NCI-H1092 (cell line): ENCODE measurements around the gene CBL.
A peak's percentile ranks its signal among the peaks of the same experiment; 100 is the strongest.
"Not testable (repeated sequence)": the region's sequence is repeated elsewhere in the genome, so short reads cannot be mapped to it uniquely, and the experiment has no call there.

ENCODE experiments used
- DNase-seq: peaks from one replicate; lab custom pipeline; 2025; lab: John Stamatoyannopoulos, UW

CBL gene

DNA sequence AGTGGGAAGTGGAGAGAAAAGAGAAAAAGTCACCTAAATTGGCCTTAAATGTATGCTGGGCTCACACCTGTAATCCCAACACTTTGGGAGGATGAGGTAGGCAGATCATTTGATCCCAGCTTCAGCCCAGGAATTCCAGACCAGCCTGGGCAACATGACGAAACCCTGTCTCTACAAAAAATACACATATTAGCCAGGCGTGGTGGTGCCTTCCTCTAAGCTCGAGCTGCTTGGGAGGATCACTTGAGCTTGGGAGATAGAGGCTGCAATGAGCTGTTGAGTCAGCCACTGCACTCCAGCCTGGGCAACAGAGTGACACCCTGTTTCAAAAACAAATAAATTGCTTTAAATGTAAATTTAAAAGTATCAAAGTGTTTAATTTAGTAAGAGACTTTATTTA is 3.9 kb downstream of the CBL start:
- no peak for DNase-seq

DNA sequence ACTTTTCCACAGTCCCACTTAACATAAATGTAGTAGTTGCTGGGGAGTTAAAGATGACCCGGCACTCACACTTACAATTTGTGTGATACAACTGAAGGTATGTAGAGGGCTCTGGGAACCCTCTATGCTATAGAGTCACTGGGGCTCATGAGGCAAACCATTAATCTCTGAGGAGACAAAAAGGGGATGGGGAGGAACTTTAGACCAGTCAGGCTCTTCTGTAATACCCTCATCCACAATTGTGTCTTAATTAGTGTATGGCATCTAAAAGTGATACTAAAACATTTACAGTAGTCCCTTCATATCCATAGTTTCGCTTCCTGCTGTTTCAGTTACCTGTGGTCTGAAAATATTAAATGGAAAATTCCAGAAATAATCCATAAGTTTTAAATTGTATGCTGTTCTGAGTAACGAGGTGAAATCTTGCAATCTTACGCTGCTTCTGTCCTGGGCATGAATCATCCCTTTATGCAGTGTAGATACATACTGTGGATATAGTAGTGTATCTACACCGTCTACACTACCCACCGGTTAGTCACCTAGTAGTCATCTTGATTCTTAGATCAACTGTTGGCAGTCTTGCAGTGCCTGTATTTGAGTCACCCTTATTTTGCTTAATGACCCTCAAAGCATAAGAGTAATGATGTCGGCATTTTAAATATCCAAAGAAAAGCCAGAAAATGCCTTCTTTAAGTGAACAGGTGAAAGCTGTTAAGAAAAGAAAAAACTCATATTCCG is 12.2 kb downstream of the CBL start:
- no peak for DNase-seq

DNA sequence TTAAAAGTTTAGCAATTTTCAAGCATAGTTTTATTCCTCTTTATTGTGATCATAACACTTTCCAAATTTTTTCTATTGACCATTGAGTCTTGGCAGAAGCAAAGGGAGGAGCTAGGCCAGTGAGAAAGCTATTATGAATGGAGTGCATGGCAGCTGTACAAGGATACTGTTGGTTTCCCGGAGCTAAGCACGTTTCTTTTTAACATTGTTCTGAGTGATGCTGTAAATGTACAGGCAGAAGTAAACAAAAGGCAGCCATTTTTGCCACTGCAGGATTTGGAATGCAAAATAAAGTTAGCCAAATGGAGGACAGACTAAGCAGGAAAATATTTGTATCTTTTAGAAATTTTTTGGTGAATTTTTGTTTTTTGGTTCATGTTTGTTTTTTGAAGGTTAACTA is 16.2 kb downstream of the CBL start:
- peak; percentile 52 for DNase-seq

DNA sequence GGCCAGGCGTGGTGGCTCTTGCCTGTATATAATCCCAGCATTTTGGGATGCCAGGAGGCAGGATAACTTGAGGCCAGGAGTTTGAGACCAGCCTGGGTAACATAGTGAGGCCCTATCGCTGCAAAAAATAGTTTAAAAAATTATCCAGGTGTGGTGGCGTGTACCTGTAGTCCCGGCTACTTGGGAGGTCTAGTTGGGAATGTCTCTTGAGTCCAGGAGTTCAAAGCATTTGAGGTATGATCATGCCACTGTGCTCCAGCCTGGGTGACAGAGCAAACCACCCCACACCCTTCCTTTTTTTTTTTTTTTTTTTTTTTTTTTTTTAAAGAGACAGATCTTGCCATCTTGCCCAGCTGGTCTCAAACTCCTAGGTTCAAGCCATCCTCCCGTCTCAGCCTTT is 16.8 kb downstream of the CBL start:
- DNase-seq: no peak

DNA sequence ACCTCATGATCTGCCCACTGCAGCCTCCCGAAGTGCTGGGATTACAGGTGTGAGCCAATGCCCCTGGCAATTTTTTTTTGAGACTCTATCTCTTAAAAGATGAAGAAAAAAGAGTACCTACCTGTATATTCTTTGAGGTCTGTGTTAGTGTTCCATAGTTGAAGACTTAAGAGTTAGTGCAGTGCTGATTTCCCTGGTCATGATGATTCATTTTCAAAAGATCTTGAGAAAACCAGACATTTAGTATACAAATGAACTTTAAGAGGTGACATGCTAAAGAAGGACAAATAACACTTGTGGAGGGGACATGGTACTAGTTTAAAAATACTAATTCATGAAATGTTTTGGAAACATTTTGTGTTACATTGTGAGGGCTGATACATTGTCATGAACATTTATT is 17.7 kb downstream of the CBL start:
- DNase-seq: no peak

DNA sequence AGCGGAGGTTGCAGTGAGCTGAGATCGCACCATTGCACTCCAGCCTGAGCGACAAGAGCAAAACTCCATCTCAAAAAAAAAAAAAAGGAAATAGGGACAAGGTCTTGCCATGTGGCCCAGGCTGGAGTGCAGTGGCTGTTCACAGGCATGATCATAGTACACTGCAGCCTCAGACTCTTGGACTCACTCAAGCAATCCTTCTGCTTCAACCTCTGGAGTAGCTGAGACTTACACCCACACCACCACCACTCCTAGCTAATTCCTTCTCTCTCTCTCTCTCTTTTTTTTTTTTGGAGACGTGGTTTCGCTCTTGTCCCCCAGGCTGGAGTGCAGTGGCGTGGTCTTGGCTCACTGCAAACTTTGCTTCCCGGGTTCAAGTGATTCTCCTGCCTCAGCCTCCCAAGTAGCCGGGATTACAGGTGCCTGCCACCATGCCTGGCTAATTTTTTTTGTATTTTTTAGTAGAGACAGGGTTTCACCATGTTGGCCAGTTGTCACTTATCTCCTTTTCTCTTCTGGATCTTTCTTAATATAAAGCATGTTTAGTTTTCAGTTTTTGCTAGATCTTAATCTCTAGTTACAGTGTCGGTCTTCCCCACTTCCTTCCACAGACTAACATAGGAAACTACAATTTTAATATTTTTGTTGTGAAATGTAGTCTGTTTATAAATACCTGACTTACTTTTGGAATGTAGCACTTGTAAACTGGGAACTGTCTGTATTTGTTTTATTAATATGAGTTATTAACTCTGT is 22.6 kb downstream of the CBL start:
- DNase-seq: not testable (repeated sequence)

DNA sequence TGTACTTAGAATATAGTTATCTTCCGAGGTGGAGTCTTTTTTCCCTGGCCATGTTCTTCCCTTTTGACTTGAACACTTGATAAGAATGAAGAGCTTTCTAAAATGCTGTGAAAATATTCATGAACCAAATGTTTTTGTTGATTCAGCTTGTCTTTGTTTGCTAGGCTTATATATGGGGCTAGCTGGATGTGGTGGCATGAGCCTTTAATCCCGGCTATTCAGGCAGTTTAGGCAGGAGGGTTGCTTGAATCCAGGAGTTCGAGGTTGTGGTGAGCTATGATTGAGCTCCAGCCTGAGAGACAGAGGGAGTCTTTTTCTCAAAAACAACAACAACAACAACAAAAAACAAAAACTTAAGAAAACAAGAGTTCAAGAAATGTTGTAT is 23.1 kb downstream of the CBL start:
- no peak for DNase-seq

DNA sequence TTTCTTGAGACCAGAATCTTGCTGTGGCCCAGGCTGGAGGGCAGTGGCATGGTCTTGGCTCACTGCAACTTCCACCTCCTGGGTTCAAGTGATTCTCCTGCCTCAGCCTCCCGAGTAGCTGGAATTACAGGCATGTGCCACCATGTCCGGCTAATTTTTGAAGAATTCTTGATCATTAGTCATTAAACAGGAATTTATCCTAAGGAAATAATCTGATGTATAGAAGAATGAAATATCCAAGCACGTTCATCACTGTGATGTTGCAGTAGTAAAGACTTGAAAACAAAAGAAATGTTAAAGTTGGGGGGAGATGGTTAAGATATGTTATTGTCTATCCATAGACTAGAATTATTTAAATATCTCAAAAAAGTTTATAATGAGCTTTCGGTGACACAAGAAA is 23.6 kb downstream of the CBL start:
- no peak for DNase-seq

DNA sequence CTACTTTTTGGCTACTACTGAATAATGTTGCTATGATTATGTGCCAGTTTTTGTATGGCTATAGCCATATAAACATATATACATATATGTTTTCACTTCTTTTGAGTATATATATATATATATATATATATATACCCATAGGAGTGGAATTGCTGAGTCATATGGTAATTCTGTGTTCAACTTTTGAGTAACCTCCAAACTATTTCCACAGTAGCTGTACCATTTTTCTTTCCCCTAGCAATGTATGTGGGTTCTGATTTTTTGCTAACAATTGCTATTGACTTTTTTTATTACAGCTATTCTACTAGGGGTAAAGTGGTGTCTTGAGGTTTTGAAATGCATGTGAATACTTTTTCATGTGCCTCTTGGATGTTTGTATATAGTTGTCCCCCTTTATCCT is 30.4 kb downstream of the CBL start:
- no peak for DNase-seq

DNA sequence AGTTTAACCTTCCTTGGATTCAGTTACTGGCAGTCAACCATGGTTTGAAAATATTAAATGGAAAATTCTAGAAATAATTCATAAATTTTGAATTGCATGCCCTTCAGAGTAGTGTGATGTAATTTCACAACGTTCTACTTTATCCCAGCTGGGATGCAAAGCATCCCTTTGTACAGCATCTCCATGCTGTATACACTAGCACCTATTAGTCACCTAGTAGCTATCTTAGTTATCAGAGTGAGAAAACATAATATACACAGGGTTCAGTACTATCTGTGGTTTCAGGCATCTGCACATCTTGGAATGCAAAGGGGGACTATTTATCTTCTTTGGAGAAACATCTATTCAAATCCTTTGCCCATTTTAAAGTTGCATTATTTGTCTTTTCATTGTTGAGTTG is 30.8 kb downstream of the CBL start:
- no peak for DNase-seq

DNA sequence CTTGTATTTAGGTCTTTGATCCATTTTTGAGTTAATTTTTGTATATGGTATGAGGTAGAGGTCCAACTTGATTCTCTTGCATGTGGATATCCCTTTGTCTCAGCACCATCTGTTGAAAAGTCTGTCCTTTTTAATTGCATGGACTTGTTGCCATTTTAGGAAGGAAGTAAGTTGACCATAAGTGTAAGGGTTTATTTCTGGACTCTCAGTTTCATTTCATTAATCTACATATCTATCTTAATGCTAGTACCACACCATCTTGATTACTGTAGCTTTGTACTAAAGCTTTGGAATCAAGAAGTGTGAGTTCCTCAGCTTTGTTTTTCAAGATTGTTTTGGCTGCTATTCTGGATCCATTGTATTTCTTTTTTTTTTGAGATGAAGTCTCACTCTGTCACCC is 31.4 kb downstream of the CBL start:
- DNase-seq: no peak

DNA sequence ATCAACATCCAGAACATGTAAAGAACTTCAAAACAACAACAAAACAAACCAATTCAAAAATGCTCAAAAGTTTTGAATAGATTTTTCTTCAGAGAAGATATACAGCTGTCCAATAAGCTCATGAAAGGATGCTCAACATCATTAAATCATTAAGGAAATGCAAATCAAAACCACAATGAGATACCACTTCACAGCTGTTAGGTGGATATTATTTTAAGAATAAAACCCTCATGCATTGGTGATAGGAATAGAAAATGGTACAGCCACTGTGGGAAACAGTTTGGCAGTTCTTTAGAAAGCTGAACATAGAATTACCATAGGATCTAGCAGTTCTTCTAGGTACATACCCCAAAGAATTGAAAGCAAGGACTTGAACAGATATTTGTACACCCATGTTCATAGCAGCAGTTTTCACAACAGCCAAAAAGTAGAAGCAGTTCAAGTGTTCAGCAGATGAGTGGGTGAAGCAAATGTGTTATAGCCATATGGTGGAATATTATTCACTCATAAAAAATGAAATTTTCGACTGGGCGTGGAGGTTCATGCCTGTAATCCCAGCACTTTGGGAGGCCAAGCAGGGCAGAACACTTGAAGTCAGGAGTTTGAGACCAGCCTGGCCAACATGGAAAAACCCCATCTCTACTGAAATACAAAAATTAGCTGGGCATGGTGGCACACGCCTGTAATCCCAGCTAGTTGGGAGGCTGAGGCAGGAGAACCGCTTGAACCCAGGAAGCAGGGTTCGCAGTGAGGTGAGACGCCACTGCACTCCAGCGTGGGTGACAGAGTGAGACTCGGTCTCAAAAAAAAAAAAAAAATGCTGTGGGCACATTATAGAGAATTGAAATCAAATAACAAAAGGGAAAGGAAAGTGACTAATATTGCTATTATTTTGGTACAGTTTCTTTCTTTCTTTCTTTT is 42.9 kb downstream of the CBL start:
- DNase-seq: no peak

DNA sequence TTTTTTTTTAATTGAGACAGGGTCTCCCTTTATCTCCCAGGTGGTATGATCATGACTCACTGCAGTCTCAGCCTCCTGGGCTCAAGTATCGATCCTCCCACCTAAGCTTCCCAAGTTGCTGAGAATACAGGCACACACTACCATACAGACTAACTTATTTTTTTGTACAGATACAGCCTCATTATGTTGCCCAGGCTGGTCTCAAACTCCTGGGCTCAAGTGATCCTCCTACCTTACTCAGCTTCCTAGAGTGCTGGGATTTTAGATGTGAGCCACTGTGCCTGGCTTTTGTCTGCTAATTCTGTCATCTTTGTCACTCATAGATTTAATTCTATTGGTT is 43.5 kb downstream of the CBL start:
- DNase-seq: no peak

DNA sequence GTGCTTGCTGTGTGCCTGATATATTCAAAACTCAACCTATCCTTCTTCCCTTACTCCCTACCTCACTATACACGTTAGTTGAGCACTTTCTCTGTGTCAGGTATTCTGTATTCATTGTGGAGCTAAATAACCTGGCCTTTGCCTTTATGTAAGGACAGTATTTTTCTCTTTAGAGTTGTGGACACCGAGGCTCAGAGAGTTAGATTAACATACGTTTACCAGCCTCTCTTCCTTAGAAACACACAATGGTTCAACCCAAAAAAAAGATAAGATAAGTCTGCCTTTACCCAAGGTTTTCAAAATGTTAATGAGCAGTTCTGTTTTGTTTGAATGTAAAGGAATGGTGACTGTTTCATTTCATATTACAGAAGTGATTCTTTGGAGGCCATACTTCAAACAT is 45.0 kb downstream of the CBL start:
- no peak for DNase-seq

DNA sequence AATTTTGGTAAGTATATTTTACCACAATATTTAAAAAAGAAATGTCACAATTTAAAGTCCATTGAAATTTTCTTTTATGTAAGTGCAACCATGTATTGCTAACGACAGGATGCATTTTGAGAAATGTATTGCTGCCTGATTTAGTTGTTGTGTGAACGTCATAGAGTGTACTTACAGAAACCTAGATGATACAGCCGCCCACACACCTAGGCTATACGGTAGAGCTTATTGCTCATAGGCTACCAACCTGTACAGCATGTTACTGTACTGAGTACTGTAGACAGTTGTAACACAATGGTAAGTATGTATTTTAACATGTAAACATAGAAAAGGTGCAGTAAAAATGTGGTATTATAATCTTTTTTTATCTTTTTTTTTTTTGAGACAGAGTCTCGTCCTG is 48.1 kb downstream of the CBL start:
- DNase-seq: no peak

DNA sequence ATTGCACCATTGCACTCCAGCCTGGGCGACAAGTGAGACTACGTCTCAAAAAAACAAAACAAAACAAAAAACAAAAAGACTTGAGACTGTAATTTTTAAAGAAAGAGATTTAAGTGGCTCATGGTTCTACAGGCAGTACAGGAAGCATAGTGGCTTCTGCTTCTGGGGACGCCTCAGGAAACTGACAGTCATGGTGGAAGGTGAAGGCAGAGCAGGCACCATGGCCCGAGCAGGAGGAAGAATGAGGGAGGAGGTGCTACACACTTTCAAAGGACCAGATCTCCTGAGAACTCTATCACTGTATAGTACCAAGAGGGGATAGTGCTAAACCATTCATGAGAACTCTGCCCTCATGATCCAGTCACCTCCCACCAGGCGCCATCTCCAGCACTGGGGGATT is 52.0 kb downstream of the CBL start:
- DNase-seq: no peak

DNA sequence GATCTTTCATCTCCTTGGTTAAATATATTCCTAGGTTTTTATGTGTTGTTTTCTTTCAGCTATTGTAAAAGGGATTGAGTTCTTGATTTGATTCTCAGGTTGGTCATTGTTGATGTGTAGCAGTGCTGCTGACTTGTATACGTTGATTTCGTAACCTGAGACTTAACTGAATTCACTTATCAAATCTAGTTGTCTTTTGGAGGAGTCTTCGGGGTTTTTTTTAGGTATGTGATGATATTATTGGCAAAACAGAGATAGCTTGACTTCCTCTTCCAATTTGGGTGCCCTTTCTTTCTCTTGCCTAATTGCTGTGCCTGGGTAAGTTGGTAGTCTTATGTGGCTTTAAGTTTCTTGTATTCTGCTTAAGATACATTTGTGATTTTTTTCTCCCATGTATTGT is 52.8 kb downstream of the CBL start:
- DNase-seq: no peak

DNA sequence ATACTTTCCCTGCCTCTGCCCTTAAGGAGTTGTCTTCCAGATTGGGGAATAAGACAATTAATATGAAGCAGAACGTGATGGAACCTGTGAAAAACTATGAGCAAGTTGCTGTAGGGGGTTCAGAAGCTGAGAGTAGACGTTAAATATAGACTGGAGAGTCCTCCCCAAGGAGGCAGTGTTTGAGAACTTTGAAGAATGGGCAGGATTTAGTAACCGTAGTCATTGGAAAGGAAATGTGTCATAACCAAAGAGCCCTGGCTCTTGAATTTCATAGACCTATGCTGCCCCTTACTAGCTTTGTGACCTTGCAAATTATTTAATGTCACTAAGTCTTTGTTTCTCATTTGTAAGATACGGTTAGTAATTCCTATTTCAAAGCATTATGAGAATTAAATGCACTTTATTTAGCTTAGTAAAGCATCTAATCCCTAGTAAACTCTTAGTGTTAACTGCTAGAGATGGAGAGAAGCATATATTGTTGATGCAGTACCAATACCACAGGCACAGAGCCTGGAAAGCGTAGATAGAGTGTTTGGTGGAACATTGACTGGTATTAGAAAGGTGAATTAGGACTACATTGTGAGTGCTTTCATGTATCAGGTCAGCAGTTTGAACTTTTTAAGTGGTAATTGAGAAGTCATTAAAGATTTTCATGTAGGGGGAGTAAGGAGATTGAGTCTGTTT is 56.7 kb downstream of the CBL start:
- no peak for DNase-seq

DNA sequence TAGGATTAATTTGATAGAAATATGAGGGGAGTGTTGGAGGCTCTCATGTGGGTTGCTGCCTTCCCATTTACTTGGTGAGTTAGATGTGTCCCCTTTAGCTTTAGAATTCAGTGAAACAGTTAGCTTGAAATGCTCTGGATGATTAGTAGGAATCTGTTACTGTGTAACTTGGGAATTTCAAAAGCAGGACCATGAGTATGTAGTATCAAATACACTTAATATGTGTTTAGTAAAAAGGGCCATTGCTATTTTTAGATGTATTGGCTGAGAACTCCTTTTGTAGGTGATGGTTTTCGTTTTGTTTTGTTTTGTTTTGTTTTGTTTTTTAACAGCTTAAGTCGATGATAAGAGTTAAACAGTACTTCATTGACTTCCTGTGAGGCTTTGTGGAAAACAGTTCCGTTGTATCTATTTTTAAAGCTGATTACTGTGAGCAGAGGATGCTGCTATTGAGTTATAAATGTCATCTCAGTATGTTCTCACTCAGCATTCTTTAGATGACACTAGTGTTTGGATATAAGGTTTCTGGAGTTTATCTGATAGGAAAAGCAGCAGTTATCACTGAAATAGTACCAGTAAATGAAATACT is 57.3 kb downstream of the CBL start:
- DNase-seq: no peak

DNA sequence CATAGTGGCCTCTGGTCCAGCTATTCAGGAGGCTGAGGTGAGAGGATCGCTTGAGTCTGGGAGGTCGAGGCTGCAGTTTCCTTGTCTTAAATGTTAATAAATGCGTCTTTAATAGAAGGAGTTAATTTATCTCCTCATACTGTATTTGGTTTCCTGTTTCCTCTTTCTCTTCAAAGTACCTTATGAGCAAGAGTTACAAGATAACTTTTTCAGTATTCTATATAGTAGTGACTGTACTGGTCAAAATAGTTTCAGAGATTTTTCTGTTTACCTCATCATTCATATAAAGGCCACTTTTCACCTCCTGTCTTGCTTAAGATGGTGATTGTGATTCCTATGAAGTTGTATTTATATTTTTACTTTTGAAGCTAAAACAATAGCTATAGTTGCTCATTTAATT is 59.9 kb downstream of the CBL start:
- DNase-seq: no peak

DNA sequence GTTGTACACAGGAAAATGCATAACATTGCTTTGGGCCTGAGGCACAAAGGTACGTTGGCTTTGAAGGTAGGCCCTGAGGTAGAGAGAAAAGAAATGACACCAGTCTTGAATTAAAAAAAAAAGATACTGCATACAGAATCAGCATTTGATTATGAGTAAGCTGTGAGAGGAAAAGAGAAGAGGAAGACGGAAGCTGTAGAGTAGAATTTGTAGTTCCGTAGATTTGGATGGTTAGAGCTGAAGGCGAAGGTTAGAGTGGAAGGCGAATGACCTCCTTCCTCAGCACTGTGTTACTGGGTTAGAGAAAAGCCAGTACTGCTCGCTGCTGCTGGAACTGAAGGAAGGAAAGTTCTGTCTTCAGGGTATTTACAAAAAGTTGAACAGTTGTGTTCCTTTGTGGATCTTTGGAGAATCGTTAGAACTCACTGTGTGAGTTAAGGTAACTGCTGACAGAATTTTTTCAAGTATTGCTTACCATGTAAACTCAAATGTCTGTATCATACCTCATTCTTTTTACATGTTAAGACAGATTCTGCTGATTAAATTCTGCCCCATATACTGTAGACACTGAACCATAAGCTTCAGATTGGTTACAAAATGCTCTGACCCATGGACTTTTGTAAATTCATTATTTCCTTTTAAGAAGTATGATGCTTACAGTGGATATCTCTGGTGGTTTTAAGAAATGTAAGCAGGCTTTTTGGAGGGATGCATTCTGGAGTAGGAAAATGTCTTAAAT is 60.5 kb downstream of the CBL start:
- DNase-seq: no peak
